ENCODE measurements around the gene GPRC5A.

GRCh38 chr12:12899530-12900380, 8.4 kb downstream of the GPRC5A start:
- TF ChIP-seq CTCF (conservative IDR thresholded peaks at IDR 0.05; ENCODE audit: low read depth, low read length): no peak
- no peak for TF ChIP-seq EZH2 (IDR thresholded peaks at IDR 0.05; ENCODE audit: borderline replicate concordance, low read depth, low read length, poor library complexity, severe bottlenecking)

Data from A673 (cell line).